SK-N-DZ (cell line): ENCODE results near the gene HNRNPUL1.
"Not testable (repeated sequence)": the region's sequence is repeated elsewhere in the genome, so short reads cannot be mapped to it uniquely, and the experiment has no call there.

Experiments
- DNase-seq: peaks from one replicate; pipeline ENCODE4 v3.0.0-alpha.2; 2015; ENCODE audit warnings: low spot score

Gene HNRNPUL1

DNA sequence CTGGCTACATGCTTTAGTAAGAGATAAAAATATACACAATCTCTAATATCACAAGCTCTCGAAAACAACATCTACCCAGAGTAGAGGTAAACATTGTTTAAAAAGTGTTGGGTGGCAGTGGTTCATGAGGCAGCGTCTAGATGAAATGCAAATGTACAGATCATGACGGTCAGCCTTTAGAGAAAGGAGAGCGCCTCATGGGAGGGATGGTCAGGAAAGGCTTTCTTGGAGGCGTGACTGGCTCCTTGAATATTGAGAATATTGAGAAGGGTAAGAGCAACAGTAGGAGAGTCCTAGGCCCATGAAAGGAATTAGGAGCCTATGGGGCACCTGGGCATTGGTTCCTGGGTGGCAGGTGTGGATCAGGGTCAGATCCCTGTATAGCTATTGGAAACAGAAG lies 10.6 kb downstream of the HNRNPUL1 start:
- no peak for DNase-seq

DNA sequence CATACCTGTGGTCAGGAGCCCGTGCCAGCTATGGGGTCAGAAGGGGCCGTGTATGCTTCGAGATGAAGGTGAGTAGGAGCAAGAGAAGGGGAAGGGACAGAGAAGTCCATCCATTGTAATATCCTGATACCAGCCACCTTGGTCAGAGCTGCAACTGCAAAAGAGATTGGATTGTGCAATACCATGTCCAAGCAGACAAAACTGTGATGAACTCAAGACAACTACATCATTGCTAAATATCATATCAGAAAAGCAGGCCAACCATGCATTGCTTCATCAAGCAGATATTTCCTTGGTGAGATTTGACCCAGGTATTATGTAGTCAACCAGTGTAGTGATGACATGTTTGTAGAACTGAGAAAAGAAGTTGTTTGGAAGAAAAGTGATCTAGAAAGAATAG lies 12.1 kb downstream of the HNRNPUL1 start:
- DNase-seq, result no peak

DNA sequence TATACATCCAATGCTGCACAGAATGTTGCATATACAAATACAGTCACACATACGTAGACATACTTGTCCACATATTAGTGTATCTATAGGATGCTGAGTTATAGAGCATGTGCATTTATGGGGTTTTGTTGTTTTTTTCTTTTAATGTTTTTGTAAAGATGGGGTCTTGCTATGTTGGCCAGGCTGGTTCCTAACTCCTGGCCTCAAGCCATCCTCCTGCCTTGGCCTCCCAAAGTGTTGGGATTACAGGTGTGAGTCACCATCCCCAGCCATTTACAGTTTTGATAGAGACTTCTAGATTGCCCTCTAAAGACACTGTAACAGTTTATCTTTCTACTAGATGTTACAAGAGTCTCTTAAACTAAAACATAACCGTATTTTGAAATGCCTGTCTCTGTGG lies 14.3 kb downstream of the HNRNPUL1 start:
- no peak for DNase-seq

DNA sequence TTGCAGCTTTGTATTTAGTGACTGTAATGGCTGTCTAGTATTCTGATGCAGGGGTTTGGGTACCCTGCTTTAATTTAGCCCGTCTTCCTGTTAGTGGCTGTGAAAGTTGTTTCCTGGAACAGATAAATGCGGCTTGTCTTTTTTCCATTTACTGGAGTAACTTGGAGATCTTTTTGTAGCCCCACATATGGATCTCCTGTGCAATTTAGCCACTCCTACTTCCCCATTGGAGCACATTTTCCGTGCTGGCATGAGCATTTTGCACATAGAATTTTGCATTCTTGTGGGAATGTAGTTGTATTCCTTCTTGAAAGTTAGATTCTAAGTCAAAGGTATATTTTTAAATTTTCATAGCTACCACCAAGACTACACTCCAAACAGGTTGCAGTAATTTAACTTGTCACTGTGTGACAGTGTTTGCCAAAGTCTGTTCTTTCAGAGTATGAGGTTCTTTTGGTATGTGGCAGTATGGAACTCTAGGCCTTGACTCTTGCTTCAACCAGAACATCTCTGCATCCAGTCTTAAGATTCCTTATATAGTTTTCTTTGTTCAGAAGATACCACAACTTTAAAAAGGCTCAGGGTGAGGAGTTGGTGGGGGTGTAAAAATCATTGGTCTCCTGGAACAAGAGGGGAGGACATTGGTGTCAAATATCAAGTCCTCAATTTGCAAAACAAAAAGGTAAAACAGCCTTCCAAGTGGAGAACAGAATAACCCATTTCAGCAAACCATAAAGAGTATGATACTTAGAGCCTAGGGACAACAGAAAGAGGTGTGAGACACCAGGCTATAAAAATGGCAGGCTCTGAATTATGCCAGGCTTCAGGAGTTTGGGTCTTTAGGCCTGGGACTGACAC lies 24.7 kb downstream of the HNRNPUL1 start:
- DNase-seq, result no peak

DNA sequence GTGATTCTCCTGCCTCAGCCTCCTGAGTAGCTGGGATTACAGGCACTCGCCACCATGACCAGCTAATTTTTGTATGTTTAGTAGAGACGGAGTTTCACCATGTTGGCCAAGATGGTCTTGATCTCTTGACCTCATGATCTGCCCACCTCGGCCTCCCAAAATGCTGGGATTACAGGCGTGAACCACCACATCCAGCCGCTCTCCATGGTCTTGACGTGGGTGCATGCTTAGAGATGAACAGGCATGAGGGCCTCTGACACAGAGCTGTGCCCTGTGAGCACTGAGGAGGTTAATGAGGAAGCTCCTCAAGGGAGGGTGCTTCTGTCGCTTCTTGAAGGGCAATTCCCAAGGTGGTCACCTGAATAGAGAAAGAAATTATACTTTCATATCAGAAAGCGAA lies 25.6 kb downstream of the HNRNPUL1 start:
- DNase-seq, result not testable (repeated sequence)

DNA sequence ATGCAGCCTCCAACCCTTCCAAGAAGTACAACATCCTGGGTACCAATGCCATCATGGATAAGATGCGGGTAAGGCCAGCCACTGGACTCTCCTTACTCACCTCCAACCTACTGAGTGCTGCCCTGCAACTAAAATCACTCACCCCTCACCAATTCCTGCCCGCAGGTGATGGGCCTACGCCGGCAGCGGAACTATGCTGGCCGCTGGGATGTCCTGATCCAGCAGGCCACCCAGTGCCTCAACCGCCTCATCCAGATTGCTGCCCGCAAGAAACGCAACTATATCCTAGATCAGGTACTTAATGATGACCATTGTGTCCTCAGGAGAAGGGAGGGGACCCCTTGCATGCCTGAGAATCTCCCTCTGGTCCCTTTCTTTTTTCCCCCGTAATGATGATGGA lies 30.2 kb downstream of the HNRNPUL1 start:
- no peak for DNase-seq

DNA sequence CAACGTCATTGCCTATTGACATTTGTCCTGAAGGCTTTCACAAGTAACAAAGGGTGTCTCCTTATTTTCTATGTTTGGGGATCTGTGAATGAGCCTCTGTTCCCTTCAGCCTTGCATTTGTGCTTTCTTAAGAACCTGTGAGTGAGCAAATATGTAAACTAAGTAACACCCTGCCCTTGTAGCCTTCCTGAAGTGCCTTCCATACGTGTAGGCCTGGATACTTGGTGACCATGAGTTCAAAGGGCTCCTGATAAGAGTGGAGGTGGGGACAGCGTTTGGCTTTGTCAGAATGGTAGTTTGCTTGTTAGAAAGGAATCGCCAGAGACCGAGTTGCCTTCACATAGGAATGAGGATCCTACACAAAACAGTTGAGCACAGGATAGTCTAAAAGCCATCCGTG lies 31.3 kb downstream of the HNRNPUL1 start:
- no peak for DNase-seq

DNA sequence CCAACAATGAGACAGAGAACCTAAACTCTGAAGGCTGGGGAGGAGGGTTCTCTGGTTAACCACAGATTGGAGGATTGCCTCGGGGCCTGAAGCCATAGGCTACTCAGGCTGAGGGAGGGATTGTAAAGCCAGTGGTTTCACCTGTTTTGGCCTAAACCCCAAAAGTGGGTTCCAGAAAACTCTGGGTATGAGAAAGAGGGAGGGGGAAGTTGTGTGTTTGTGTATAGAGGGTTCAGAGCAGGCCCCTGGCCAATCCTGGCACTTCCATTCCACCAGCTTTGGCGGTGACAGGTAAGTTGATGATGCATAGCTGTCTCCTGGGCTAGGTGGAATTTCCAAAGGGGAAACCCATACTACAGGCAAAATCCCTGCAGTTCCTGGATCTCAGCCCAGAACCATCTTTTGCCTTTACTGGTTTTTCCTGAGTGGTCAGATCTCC lies 32.3 kb downstream of the HNRNPUL1 start:
- DNase-seq, result no peak

DNA sequence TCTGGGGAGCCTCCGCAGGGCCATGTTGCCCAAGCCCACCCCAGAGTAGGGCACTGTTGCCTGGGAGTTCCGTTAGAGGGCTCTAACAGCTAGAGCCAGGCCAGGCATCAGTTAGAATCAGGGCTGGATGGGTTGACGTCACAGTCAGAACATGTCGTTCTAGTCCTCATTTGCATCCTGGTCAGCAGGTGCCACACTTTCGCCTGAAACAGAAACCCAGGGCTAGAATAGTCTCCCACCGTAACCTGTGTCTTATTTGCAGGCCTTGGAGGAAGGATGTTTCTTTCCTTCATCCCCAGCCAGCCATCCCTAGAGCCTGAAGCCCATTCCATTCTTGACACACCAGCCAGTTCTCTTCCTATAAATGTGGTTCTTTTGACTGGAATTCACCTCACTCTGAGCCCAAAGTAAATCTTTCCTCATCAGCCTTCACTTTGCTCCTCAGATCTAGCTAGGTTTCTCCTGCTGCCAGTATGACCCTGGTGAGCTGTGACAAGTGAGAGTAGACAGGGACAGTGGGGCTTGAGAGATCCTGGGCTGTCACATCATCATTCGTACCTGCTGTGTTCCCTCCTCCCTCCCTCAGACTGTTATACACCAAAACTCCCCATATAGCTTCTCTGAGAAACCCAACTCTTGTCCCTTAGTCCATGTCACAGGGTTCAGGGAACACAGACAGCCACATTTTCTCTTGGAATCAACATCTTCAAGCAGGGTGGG lies 33.6 kb downstream of the HNRNPUL1 start:
- no peak for DNase-seq

DNA sequence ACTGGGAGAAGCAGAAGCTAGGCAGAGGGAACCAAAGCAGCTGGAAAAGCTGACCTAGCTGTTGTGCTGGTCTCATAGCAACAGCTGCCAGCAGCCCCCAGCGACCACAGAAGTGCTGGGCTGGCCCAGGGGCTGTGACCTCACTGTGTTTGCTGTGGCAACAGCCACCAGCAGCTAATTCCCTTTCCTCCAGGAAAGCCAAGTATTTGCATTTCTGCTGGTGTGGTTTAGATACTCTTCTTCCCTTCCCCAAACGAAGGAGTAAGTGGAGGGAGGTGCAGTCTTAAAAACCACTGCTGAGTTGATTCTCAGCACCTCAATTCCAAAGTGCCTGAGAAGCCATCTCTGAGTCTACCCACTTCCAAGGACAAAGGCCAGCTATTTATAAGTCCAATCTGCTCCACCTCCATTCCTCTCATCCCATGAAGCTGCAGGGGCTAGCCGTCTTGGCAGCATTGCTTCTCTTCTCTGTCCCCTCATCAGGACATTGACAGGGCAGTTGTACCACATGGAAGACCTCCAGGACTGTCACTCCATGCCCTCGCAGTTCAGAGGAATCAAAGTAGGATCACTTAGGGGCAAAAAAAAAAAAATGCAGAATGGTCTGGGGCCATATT lies 34.3 kb downstream of the HNRNPUL1 start:
- no peak for DNase-seq

DNA sequence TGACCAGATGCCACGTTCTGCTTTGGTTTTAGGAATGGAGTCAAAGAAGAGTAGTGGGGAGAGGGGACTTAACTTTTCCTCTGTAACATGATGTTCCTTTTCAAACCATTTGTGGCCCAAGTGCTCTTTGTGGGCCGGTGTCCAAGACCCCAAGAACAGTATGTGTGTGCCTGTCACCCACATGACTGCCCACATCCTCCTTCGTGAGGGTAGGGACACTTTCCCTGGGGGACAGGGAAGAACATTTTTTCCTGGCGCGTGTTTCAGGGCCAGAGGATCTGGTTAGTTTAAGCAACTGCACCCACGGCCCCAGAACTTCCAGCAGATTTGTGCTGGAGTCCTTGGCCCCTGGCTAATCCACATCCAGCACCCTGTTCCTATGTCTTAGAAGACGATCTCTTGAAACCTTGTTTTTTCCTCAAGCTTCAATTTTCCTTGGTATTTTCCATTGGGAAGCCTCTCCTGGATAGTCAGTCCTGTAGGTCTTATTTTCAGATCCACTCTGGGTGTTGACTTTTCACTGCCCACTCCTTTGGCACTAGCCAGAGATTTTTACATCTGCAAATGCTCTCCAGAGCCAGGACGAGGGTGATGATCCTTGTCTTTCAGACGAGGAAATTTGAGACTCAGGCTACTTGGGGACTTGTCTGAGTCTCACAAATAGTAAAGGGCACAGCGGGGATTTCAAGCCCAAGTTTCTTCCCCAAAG lies 35.0 kb downstream of the HNRNPUL1 start:
- DNase-seq, result no peak

DNA sequence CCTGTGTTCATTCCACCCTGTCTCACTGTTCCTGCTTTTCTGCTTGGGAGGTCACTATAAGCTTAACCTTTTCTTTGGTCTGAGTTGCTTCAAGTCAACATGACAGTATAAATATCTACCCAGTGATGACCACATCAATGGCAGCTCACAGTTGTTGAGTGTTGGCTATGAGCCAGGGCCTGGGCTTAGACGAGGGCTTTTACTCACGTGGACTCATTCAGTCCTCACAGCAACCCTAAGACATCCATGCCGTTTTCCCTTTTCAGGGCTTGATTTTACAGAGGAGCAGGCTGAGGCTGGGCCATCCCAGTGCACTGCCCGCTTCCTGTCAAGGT lies 35.5 kb downstream of the HNRNPUL1 start:
- no peak for DNase-seq

DNA sequence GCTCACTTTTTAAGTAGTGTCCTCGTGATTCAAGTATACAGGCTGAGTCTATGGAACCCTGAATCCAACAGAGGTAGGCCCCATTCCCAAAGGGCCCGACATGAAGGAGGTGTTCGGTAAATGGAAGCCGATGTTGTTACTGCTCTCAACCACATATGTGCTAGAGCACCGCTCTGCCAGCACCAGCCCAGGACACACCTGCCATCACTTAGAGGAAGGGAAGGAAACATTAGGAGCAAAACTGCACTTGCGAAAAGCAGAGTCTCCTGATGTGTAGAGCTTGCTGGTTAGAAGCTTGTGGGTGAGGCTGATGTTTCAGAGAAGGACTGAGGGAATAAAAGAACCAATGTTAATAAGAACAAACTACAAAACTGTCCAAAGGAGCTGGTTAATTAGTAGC lies 36.4 kb downstream of the HNRNPUL1 start:
- DNase-seq, result no peak

DNA sequence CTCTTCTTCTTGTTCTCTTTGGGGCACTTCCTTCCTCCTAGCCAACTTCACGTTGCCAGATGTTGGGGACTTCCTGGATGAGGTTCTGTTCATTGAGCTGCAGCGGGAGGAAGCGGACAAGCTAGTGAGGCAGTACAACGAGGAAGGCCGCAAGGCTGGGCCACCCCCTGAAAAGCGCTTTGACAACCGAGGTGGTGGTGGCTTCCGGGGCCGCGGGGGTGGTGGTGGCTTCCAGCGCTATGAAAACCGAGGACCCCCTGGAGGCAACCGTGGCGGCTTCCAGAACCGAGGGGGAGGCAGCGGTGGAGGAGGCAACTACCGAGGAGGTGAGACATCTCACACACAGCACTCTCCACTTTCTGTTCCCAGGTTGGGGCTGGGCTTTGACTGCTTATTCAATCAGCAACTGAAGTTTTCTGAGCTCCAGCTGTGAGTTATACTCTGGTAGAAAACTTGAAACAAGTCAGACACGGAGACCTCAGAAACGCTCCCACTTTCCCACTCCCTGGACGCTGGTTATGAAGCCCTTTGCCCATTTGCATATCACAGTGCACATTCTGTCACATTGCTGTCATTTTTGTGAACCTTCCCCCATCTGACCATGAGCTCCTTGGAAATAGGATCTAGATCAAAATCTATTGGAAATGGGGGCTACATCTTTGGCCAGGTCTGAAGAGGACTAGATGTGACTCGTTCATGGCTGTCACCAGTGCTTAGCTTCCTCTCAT lies 38.6 kb downstream of the HNRNPUL1 start:
- DNase-seq, result no peak

DNA sequence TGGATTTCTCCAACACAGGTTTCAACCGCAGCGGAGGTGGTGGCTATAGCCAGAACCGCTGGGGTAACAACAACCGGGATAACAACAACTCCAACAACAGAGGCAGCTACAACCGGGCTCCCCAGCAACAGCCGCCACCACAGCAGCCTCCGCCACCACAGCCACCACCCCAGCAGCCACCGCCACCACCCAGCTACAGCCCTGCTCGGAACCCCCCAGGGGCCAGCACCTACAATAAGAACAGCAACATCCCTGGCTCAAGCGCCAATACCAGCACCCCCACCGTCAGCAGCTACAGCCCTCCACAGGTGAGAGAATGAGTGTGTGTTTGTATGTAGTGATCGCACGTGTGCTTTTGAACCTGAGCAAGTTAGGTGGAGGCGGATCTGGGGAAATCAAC lies 39.8 kb downstream of the HNRNPUL1 start:
- DNase-seq, result no peak

DNA sequence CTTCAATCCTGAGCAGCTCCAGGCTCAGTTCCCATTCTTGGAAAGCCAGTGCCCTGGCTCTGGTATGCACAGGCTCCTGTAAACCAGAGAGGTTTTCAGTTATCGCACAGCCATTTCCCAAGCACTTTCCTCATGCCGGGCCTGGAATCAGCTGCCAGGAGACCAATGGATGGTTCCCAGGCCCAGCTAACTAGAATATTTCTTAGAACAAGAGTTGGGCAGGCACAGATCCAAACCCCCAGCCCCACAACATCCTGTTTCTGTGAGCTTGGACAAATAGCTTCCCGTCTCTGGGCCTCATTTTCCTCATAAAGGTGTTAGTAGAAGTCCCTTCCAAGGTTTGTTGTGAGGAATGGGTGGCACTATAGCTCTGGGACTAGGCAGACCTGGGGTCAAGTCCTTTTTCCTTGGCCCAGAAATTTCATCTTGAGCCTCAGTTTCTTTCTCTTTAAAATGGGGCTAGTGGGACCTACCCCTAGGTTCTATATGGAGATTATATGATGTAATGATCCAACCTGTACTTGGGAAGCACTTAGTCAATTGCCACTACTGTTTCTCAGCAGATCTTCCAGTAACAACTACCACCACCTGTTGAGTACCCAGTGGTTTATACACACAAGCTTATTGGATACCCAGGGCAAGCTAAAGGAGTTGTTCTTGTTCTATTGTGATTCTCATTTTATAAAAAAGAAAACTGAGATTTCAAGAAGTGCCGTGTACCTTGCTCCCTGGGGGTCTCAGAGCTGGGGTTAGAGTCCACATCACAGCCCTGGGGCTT lies 40.7 kb downstream of the HNRNPUL1 start:
- no peak for DNase-seq

DNA sequence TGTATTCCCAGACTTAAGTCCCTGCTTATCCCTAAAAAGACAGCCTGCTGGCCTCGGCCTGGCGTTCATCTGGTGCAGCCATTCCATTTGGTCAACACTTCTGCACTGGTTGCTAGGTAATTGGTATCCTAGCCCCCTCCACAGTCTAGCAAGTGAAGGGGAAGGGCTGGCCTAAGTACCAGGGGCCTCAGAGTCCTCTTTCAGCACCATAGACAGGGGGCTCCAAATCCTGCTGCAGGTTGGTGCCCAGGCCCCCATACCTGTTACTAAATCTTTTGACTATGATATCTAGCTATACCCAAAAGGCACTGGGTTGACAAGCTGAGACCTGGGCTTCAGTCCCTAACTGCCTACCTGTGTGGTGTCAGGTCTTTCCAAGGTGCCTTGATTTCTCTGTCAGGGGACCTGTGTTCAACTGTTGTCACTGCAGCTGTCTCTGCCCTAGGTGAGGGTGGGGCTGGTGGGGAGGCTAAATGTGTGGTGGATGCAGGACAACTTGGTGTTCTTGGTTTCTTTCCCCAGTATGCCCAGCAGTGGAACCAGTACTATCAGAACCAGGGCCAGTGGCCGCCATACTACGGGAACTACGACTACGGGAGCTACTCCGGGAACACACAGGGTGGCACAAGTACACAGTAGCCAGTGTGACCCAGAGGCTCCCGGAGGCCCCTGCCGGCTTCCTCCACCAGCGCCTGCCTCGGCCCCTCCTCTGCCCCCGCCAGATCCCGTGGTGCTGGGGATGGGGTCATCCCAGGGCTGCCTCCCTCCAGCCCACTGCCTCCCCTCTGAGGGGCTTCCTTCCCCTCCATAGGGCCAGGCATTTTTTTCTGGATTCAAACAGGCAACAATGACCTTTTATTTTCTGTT lies 42.0 kb downstream of the HNRNPUL1 start:
- no peak for DNase-seq

DNA sequence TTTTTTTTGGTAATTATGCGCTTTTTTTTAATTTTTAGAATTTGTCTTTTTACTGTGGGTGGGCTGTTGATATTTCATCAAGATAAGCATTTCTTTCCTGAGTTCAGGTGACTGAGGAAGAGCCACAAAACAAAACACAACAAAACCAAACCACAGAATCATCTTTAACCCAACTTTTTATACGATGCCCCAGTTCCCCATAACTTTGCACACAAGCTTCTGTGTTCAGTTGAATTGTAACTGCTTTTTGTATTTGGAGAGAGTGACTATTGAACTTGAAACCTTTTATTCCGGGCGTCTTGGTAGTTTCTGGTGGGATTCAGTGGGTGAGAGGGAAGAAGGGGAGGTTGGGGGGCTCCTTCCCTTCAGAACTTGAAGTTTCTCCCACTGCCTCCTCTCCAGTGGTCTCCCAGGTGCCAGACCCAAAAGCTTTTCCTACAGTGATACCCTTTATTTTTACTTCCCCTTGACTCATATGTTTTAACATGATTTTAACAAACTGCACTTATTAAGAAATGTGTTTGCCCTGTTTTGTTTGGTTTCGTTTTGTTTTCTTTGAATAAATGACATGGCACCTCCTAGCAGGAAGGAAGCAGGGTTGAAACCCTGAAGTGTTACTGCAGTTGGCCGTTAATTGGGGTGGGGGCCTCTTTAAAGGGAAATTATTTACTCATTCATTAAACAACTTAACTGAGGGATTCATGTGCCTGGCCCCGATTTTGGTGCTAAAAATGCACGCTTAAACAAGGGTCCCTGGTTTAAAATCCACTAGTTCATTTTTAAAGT lies 43.1 kb downstream of the HNRNPUL1 start:
- DNase-seq, result no peak

DNA sequence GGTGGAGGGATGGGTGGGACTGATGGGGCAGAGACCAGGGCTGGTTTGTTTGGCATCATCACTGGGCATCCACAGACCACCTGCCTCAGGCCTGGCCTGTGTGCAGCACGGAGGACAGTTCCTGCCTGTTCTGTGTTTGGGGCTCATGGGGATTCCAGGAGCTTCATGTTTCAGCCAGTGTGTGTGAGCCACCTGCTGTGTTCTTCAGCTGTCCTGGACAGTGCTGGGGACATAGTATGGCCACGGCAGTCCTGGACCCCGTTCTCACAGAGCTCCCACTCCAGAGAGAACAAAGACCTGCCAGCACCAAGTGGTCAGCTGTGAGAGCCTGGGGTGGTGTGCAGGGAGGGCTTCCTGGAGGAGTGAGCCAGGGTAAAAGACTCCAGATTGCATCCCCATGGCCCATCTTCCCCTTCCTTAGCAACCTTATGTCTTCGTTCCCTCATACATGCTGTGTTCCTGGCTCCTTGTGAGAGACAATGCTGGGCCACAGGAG lies 43.8 kb downstream of the HNRNPUL1 start:
- DNase-seq, result no peak
